Activated T-cell treated with anti-CD3 and anti-CD28 coated beads for 48 hours (primary cell): ENCODE measurements around the gene TUBE1.
"Not testable (repeated sequence)": the region's sequence is repeated elsewhere in the genome, so short reads cannot be mapped to it uniquely, and the experiment has no call there.

Experiments
- DNase-seq: peaks from one replicate; pipeline ENCODE4 v3.0.0-alpha.2; 2020; ENCODE audit warnings: low read depth

The TUBE1 gene

GRCh38 chr6:112061605-112062004, 25.7 kb downstream of the TUBE1 start:
- no peak for DNase-seq

GRCh38 chr6:112058243-112059032, 28.8 kb downstream of the TUBE1 start:
- DNase-seq = no peak

- no peak for DNase-seq
Measured at GRCh38 chr6:112054555-112055190, 32.6 kb downstream of the TUBE1 start.

- DNase-seq = no peak
Measured at GRCh38 chr6:112054001-112054400, 33.3 kb downstream of the TUBE1 start, which contains the start of gene CCN6. Gene CCN6, plus strand, starts transcription at chr6:112054104. Its CDS starts 254 bp downstream, at chr6:112054358.

- DNase-seq = not testable (repeated sequence)
Measured at GRCh38 chr6:112051251-112051740, 36.0 kb downstream of the TUBE1 start.

GRCh38 chr6:112050429-112050828, 36.9 kb downstream of the TUBE1 start:
- DNase-seq = no peak

GRCh38 chr6:112049996-112050395, 37.3 kb downstream of the TUBE1 start:
- DNase-seq = no peak

GRCh38 chr6:112049026-112049799, 38.1 kb downstream of the TUBE1 start:
- no peak for DNase-seq

- not testable (repeated sequence) for DNase-seq
Measured at GRCh38 chr6:112047523-112047922, 39.8 kb downstream of the TUBE1 start.

- no peak for DNase-seq
Measured at GRCh38 chr6:112044856-112045255, 42.4 kb downstream of the TUBE1 start.

- no peak for DNase-seq
Measured at GRCh38 chr6:112044196-112044595, 43.1 kb downstream of the TUBE1 start.

- DNase-seq = peak; percentile 86
Measured at GRCh38 chr6:112043032-112044007, 44.0 kb downstream of the TUBE1 start.

GRCh38 chr6:112041535-112041934, 45.7 kb downstream of the TUBE1 start:
- no peak for DNase-seq

- DNase-seq = no peak
Measured at GRCh38 chr6:112040956-112041355, 46.3 kb downstream of the TUBE1 start.

- DNase-seq = no peak
Measured at GRCh38 chr6:112039431-112039770, 47.9 kb downstream of the TUBE1 start.

GRCh38 chr6:112038756-112039430, 48.4 kb downstream of the TUBE1 start:
- no peak for DNase-seq

- no peak for DNase-seq
Measured at GRCh38 chr6:112038268-112038667, 49.0 kb downstream of the TUBE1 start.

- no peak for DNase-seq
Measured at GRCh38 chr6:112037783-112038216, 49.5 kb downstream of the TUBE1 start.

GRCh38 chr6:112036088-112036637, 51.1 kb downstream of the TUBE1 start:
- no peak for DNase-seq

- no peak for DNase-seq
Measured at GRCh38 chr6:112034616-112034995, 52.7 kb downstream of the TUBE1 start.
